SK-N-SH (cell line): ENCODE measurements around the gene PRRT1B. TPM values are rescaled to one million over a fixed set of nuclear protein-coding genes. Genes with fewer than 3 reads are reported as not detected.

Experiments
- CTCF ChIA-PET: fragments of 300-600, 350-600 bp; formaldehyde crosslinking; extraction: SDS; loops from one replicate; lab custom pipeline; 2021; lab: Yijun Ruan, JAX
- POLR2A ChIA-PET: fragments of 350-600 bp; sonication (Branson Sonifier 250); formaldehyde crosslinking; extraction: SDS; loops from one replicate; lab custom pipeline; 2020; ENCODE audit warnings: antibody characterized with exemption, inconsistent platforms; lab: Yijun Ruan, JAX
- DNase-seq: peaks from one replicate; pipeline ENCODE4 v3.0.0; 2012
- H2AFZ ChIP-seq: fragments of 200-600 bp; sonication (generic); 2 replicates; pipeline ENCODE4 v1.8.1; 2016; ENCODE audit warnings: antibody characterized with exemption, mild to moderate bottlenecking, low read depth
- H3F3A ChIP-seq: fragments of 200-600 bp; sonication (generic); replicated peaks from 2 replicates; pipeline ENCODE3; 2016; ENCODE audit warnings: antibody characterized with exemption, mild to moderate bottlenecking; ENCODE audit not compliant: insufficient read depth
- H3K27ac ChIP-seq, 2 experiments: fragments of 200-500 bp in 1 of 2; fragments of 200-600 bp in 1 of 2; sonication (Bioruptor generic) in 1 of 2; sonication (generic), shearing (Covaris generic) in 1 of 2; 2 replicates each; pipeline versions ENCODE4 v1.5.1 to v1.6.1; 2014 to 2016; ENCODE audit warnings: low read depth in 2 of 2, inconsistent platforms in 1 of 2, low read length in 1 of 2, mild to moderate bottlenecking in 1 of 2, mixed read lengths in 1 of 2
- H3K27me3 ChIP-seq: fragments of 200-600 bp; sonication (generic), shearing (Covaris generic); 2 replicates; pipeline ENCODE4 v1.6.1; 2016; ENCODE audit warnings: mixed run types; ENCODE audit not compliant: insufficient read depth
- H3K36me3 ChIP-seq, 2 experiments: fragments of 200-500 bp in 1 of 2; fragments of 200-600 bp in 1 of 2; sonication (Bioruptor generic) in 1 of 2; sonication (generic) in 1 of 2; replicated peaks in 1 of 2; 2 replicates each; pipeline versions ENCODE3 to v1.5.1; 2014 to 2016; ENCODE audit warnings: low read length in 1 of 2, mild to moderate bottlenecking in 1 of 2; ENCODE audit not compliant: insufficient read depth in 2 of 2, control insufficient read depth in 1 of 2
- H3K4me1 ChIP-seq, 2 experiments: fragments of 200-500 bp in 1 of 2; fragments of 200-600 bp in 1 of 2; sonication (Bioruptor generic) in 1 of 2; sonication (generic), shearing (Covaris generic) in 1 of 2; 2 replicates each; pipeline versions ENCODE4 v1.5.1 to v1.6.1; 2014 to 2016; ENCODE audit warnings: low read depth in 1 of 2, low read length in 1 of 2, mixed run types in 1 of 2; ENCODE audit not compliant: insufficient read depth in 2 of 2, control insufficient read depth in 1 of 2
- H3K4me2 ChIP-seq: fragments of 200-600 bp; sonication (generic), shearing (Covaris generic); 2 replicates; pipeline ENCODE4 v1.6.1; 2017; ENCODE audit warnings: mixed run types
- H3K4me3 ChIP-seq, 2 experiments: fragments of 200-500 bp in 1 of 2; fragments of 200-600 bp in 1 of 2; sonication (Bioruptor generic) in 1 of 2; sonication (generic), shearing (Covaris generic) in 1 of 2; 2 replicates each; pipeline versions ENCODE4 v1.5.1 to v1.8.1; 2014 to 2016; ENCODE audit warnings: low read depth in 2 of 2, inconsistent platforms in 1 of 2, low read length in 1 of 2, mild to moderate bottlenecking in 1 of 2, mixed read lengths in 1 of 2, moderate library complexity in 1 of 2
- H3K79me2 ChIP-seq: fragments of 200-600 bp; sonication (generic); 2 replicates; pipeline ENCODE4 v1.8.1; 2017; ENCODE audit warnings: mild to moderate bottlenecking; ENCODE audit not compliant: insufficient read depth
- H3K9ac ChIP-seq: fragments of 200-600 bp; sonication (generic); 2 replicates; pipeline ENCODE4 v1.6.1; 2017; ENCODE audit warnings: mixed run types
- H3K9me2 ChIP-seq: fragments of 200-600 bp; sonication (generic); 2 replicates; pipeline ENCODE4 v1.6.1; 2017; ENCODE audit warnings: mixed run types
- H3K9me3 ChIP-seq: fragments of 200-600 bp; sonication (generic); 2 replicates; pipeline ENCODE4 v1.6.1; 2017; ENCODE audit warnings: mixed run types, mild to moderate bottlenecking, moderate library complexity
- H4K20me1 ChIP-seq: fragments of 200-600 bp; sonication (generic); 2 replicates; pipeline ENCODE4 v1.6.1; 2017; ENCODE audit warnings: mild to moderate bottlenecking, mixed run types; ENCODE audit not compliant: insufficient read depth
- CHD2 ChIP-seq: fragments of 150-350 bp; IDR thresholded peaks from 2 replicates; pipeline ENCODE4 v1.6.1; 2018; ENCODE audit warnings: low read length; ENCODE audit not compliant: partially characterized antibody
- ELF1 ChIP-seq: IDR thresholded peaks from 2 replicates; pipeline ENCODE4 v1.4.0; 2012
- EP300 ChIP-seq, 2 experiments: IDR thresholded peaks; 2 replicates each; pipeline versions ENCODE4 v1.4.0 to v1.6.1; 2012; ENCODE audit warnings: borderline replicate concordance in 1 of 2, low read depth in 1 of 2, low read length in 1 of 2
- EZH2phosphoT487 ChIP-seq: fragments of 200-600 bp; sonication (generic); IDR thresholded peaks from 2 replicates; pipeline ENCODE4 v1.6.1; 2017; ENCODE audit warnings: low read depth, mixed run types, mild to moderate bottlenecking, antibody characterized with exemption, moderate library complexity, borderline replicate concordance
- FOXJ3 ChIP-seq: sonication (generic); formaldehyde crosslinking; IDR thresholded peaks from 2 replicates; pipeline ENCODE4 v1.5.1; 2020; ENCODE audit warnings: mild to moderate bottlenecking, missing genetic modification reagents
- FOXM1 ChIP-seq: IDR thresholded peaks from 2 replicates; pipeline ENCODE4 v1.4.0; 2012; ENCODE audit warnings: low read depth, mild to moderate bottlenecking
- GATA2 ChIP-seq: sonication (generic); formaldehyde crosslinking; IDR thresholded peaks from 2 replicates; pipeline ENCODE4 v1.5.0; 2020; ENCODE audit warnings: mild to moderate bottlenecking, missing genetic modification reagents
- JUND ChIP-seq: IDR thresholded peaks from 2 replicates; pipeline ENCODE4 v1.4.0; 2012
- MEF2A ChIP-seq: IDR thresholded peaks from 2 replicates; pipeline ENCODE4 v1.4.0; 2012; ENCODE audit warnings: low read depth, borderline replicate concordance
- MXI1 ChIP-seq: IDR thresholded peaks from 2 replicates; pipeline ENCODE4 v1.6.1; 2012; ENCODE audit warnings: mild to moderate bottlenecking, low read depth, low read length, improper control_type of control experiment
- NFIC ChIP-seq: IDR thresholded peaks from 2 replicates; pipeline ENCODE4 v1.4.0; 2012; ENCODE audit warnings: borderline replicate concordance
- RXRA ChIP-seq: IDR thresholded peaks from 2 replicates; pipeline ENCODE4 v1.4.0; 2012; ENCODE audit warnings: low read depth, mild to moderate bottlenecking, borderline replicate concordance
- SMC3 ChIP-seq: IDR thresholded peaks from 2 replicates; pipeline ENCODE4 v1.6.1; 2012; ENCODE audit warnings: low read depth, low read length, improper control_type of control experiment
- TEAD4 ChIP-seq: IDR thresholded peaks from 2 replicates; pipeline ENCODE4 v1.4.0; 2012; ENCODE audit warnings: mild to moderate bottlenecking, borderline replicate concordance; ENCODE audit not compliant: insufficient read depth
- YY1 ChIP-seq: IDR thresholded peaks from 2 replicates; pipeline ENCODE4 v1.4.0; 2012; ENCODE audit warnings: low read depth, mild to moderate bottlenecking
- whole genome bisulfite sequencing: methylation state at CpG from one replicate; pipeline ENCODE4 v1.1.6; 2017; ENCODE audit warnings: low lambda C conversion rate; 5-methylcytosine and 5-hydroxymethylcytosine counted together
- polyA plus RNA-seq, 3 experiments: library from polyadenylated mRNA; depleted of rRNA; stranded (reverse); fragments of >200 nt; gene quantifications; 2 replicates each; pipeline ENCODE4 v1.2.3, GENCODE V29; 2012
- TF ChIP-seq, protein P1 (sequence below): IDR thresholded peaks from 2 replicates; pipeline ENCODE4 v1.4.0; 2012; ENCODE audit warnings: low read depth, borderline replicate concordance
- TF ChIP-seq, protein P2 (sequence below): fragments of 150-350 bp; IDR thresholded peaks from 2 replicates; pipeline ENCODE4 v1.6.1; 2016; ENCODE audit warnings: mild to moderate bottlenecking, low read depth, low read length
- TF ChIP-seq, protein P3 (sequence below): IDR thresholded peaks from 2 replicates; pipeline ENCODE4 v1.6.1; 2012; ENCODE audit warnings: mild to moderate bottlenecking, low read depth, low read length, moderate library complexity
- TF ChIP-seq, protein P4 (sequence below): IDR thresholded peaks from 2 replicates; pipeline ENCODE4; 2012

The PRRT1B gene
- polyA plus RNA-seq, 1 of the 3 experiments (the other 2 are of a cell fraction), result not detected

DNA sequence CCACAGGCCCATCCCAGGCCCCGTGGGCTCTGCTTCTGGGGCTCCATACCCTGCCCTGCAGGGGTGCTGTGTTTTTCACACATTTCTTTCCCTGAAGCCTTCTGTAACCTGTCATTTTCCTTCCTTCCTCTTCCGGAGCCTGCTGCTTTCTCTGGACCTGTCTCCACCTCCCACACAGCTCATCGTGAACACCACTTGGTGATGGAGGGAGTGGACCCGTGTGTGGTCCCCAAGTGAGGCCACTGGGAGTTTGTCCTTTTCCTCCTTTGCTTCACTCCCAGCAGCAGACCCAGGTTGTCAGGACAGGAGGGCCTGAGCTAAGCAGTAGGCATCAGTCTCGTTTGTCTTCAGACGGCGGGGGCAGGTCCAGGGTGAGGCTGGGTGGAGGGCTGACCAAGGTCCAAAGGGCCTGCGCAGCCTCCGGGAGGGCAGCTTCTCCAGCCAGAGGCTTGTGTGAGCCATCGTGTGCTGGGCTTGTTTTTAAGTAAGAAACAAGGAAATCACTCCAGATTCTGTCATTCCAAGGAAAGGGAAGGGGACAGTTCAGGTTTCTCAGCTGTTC, 48.4 kb upstream of the PRRT1B start:
- WGBS, result 91% methylated on average over 6 of the region's 10 CpGs
- Histone ChIP-seq H3K9me2 (no peaks in the 10 kb centered on the region), H4K20me1 (0 out of 2 replicates have a peak, but pooled peaks cover 4% of the 10 kb centered on the region), H3F3A (peaks cover 35% of the 10 kb centered on the region), H3K36me3 (peaks cover 48 to 86% of the 10 kb centered on the region in 2 experiments), H3K9me3 (no peaks in the 10 kb centered on the region), H3K4me2 (no peak overlapping the region), H3K4me3 (no peak overlapping the region), H3K4me1 (peaks cover 0 to 4% of the 10 kb centered on the region in 2 experiments; a peak in 1 of 4 replicates), H2AFZ (no peak overlapping the region), H3K27me3 (no peaks in the 10 kb centered on the region), H3K27ac (no peak overlapping the region; a peak in 1 of 4 replicates), H3K9ac (no peak overlapping the region), H3K79me2 (peaks cover 3% of the 10 kb centered on the region; the same call in 1 of the 2 replicates)
- TF ChIP-seq MEF2A (no peak), FOXJ3 (no peak), GATA2 (no peak), TEAD4 (no peak), FOXM1 (no peak), EZH2phosphoT487 (no peak), CHD2 (no peak), RXRA (no peak), YY1 (no peak), EP300 (IDR thresholded peaks at IDR 0.05; ENCODE audit: borderline replicate concordance in 1 of 2, low read depth in 1 of 2, low read length in 1 of 2) (no peak), MXI1 (no peak), SMC3 (no peak), NFIC (no peak), ELF1 (no peak), JUND (no peak)
- TF ChIP-seq, protein P1, sequence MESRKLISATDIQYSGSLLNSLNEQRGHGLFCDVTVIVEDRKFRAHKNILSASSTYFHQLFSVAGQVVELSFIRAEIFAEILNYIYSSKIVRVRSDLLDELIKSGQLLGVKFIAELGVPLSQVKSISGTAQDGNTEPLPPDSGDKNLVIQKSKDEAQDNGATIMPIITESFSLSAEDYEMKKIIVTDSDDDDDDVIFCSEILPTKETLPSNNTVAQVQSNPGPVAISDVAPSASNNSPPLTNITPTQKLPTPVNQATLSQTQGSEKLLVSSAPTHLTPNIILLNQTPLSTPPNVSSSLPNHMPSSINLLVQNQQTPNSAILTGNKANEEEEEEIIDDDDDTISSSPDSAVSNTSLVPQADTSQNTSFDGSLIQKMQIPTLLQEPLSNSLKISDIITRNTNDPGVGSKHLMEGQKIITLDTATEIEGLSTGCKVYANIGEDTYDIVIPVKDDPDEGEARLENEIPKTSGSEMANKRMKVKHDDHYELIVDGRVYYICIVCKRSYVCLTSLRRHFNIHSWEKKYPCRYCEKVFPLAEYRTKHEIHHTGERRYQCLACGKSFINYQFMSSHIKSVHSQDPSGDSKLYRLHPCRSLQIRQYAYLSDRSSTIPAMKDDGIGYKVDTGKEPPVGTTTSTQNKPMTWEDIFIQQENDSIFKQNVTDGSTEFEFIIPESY, result no peak
- TF ChIP-seq, protein P2, sequence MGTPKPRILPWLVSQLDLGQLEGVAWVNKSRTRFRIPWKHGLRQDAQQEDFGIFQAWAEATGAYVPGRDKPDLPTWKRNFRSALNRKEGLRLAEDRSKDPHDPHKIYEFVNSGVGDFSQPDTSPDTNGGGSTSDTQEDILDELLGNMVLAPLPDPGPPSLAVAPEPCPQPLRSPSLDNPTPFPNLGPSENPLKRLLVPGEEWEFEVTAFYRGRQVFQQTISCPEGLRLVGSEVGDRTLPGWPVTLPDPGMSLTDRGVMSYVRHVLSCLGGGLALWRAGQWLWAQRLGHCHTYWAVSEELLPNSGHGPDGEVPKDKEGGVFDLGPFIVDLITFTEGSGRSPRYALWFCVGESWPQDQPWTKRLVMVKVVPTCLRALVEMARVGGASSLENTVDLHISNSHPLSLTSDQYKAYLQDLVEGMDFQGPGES, result no peak
- TF ChIP-seq, protein P3, sequence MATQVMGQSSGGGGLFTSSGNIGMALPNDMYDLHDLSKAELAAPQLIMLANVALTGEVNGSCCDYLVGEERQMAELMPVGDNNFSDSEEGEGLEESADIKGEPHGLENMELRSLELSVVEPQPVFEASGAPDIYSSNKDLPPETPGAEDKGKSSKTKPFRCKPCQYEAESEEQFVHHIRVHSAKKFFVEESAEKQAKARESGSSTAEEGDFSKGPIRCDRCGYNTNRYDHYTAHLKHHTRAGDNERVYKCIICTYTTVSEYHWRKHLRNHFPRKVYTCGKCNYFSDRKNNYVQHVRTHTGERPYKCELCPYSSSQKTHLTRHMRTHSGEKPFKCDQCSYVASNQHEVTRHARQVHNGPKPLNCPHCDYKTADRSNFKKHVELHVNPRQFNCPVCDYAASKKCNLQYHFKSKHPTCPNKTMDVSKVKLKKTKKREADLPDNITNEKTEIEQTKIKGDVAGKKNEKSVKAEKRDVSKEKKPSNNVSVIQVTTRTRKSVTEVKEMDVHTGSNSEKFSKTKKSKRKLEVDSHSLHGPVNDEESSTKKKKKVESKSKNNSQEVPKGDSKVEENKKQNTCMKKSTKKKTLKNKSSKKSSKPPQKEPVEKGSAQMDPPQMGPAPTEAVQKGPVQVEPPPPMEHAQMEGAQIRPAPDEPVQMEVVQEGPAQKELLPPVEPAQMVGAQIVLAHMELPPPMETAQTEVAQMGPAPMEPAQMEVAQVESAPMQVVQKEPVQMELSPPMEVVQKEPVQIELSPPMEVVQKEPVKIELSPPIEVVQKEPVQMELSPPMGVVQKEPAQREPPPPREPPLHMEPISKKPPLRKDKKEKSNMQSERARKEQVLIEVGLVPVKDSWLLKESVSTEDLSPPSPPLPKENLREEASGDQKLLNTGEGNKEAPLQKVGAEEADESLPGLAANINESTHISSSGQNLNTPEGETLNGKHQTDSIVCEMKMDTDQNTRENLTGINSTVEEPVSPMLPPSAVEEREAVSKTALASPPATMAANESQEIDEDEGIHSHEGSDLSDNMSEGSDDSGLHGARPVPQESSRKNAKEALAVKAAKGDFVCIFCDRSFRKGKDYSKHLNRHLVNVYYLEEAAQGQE, result no peak
- TF ChIP-seq, protein P4, sequence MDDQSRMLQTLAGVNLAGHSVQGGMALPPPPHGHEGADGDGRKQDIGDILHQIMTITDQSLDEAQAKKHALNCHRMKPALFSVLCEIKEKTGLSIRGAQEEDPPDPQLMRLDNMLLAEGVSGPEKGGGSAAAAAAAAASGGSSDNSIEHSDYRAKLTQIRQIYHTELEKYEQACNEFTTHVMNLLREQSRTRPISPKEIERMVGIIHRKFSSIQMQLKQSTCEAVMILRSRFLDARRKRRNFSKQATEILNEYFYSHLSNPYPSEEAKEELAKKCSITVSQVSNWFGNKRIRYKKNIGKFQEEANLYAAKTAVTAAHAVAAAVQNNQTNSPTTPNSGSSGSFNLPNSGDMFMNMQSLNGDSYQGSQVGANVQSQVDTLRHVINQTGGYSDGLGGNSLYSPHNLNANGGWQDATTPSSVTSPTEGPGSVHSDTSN, result no peak
- ChIA-PET CTCF (interaction anchor here (1.0 to 3.8 kb wide), 5 partner anchors 19 to 243 kb away, joined by 4 to 19 read pairs (median 7); partner anchors contain the start of gene RAPGEF1), POLR2A (interaction anchor here (1.0 kb wide), 1 partner anchor 15 kb away, joined by 3 read pairs; no protein-coding TSS in a partner anchor)
- no peak for DNase-seq
